GM21528 (cell line): ENCODE measurements around the gene RNU6-9.

Experiments used
- ATAC-seq: cut with Tn5 transposase; IDR thresholded peaks from one replicate; pipeline ENCODE4 v1.9.1; 2021; ENCODE audit warnings: mild to moderate bottlenecking, moderate library complexity; ENCODE audit not compliant: unreplicated experiment, low FRiP score

The RNU6-9 gene

GRCh38 chr19:896434-896833, 3.1 kb downstream of the RNU6-9 start:
- no peak for ATAC-seq

DNA sequence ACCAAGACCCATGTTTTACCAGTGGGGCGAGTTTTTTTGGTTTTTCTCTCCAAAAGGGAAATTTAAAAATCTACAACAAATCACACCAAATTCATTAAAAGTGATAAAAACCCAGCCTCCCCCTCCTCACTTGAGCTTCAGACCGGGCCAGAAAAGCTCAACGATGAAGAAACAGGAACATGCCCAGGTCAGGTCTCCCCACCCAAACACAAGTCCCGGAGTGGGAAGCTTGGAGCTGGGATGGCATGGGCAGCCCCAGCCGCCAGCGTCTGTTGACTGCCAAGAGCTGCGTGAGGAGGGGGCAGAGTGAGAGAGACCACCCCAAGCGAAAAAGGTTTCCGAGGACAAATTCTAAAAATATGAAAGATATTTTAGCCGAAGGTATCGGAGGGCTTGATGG, 3.7 kb downstream of the RNU6-9 start:
- ATAC-seq = no peak

- ATAC-seq = no peak
Observed at GRCh38 chr19:897442-898039, 4.3 kb downstream of the RNU6-9 start.

DNA sequence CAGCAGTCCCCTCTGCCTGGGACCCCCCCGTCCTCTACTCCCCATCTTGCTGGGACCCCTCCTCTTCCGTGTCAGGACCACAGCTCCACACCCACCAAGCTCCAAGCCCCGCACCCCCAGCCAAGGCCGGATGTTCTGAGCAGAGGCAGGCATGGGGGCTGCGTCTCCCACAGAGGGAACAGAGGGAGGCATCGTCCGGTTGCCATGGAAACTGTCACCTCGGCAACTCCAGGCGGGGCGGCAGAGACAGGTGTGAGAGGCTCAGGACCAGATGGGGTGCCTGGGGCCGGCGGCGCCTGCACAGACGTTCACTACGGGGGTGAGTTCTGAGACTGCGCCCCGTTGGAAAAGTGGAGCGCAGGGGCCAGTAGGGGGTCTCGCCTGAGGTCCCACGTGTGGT, 5.4 kb downstream of the RNU6-9 start:
- ATAC-seq = no peak

GRCh38 chr19:899336-900042, 6.2 kb downstream of the RNU6-9 start:
- ATAC-seq = no peak

GRCh38 chr19:900043-900301, 6.7 kb downstream of the RNU6-9 start:
- ATAC-seq = no peak

DNA sequence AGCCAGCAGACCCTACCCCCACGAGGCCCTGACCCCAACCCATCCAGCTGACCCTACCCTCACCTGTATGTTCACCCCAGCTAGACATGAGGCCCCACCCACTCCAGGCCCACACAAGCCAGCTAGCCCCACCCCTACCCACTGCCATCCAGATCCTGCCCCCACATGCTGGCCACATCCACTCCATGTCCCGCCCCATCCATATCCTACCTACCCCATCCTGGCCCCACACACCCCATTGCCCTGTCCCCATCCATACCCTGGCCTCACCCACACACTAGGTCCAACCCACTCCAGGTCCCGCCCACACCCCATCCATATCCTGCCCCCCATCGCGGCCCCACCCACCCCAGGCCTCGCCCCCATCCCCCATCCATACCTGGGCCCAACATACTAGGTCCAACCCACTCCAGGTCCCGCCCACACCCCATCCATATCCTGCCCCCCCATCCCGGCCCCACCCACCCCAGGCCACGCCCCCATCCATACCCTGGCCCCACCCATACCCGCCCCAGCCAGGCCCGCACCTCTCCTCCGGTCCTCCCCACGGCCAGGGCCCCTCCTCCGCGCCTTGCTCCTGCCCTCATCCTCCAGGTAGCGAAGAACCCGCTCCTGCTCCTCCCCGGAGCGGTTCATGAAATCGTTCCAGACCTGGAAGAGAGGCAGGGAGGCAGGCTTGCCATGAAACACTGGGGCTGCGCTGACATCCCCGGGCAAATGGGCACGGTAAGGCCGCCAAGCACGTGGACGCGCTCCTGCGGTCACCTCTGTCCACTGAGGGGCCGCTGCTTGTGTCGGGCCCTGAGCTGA, 7.2 kb downstream of the RNU6-9 start:
- ATAC-seq = no peak

GRCh38 chr19:901216-902092, 8.2 kb downstream of the RNU6-9 start:
- ATAC-seq = no peak

- no peak for ATAC-seq
Observed at GRCh38 chr19:902093-902370, 8.7 kb downstream of the RNU6-9 start.

DNA sequence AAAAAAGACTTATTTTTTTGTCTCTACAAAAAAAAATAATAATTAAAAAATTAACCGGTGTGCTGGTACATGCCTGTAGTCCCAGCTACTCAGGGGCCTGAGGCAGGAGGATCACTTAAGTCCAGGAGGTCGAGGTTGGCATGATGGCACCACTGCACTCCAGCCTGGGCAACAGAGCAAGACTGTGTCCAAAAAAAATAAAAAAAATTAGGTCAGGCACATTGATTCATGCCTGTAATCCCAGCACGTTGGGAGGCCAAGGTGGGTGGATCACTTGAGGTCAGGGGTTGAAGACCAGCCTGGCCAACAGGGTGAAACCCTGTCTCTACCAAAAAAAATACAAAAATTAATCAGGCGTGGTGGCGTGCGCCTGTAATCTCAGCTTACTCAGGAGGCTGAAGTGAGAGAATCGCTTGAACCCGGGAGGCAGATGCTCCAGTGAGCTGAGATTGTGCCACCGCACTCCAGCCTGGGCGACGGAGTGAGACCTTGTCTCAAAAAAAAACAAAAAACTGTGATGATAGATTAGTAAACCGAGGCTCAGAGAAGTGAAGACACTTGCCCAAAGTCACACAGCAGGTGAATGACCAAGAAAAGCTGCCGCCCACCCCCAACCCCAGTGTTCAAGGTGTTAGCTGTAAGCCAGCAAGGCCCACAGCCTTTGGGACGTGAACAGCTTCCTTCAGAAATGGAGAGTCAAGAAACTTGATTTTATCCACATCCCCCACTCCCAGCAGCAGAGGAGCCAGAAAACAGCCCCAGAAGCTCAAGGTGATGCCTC, 9.4 kb downstream of the RNU6-9 start:
- no peak for ATAC-seq

GRCh38 chr19:903266-903797, 10.0 kb downstream of the RNU6-9 start:
- ATAC-seq = no peak

- no peak for ATAC-seq
Observed at GRCh38 chr19:904545-904944, 11.3 kb downstream of the RNU6-9 start.

DNA sequence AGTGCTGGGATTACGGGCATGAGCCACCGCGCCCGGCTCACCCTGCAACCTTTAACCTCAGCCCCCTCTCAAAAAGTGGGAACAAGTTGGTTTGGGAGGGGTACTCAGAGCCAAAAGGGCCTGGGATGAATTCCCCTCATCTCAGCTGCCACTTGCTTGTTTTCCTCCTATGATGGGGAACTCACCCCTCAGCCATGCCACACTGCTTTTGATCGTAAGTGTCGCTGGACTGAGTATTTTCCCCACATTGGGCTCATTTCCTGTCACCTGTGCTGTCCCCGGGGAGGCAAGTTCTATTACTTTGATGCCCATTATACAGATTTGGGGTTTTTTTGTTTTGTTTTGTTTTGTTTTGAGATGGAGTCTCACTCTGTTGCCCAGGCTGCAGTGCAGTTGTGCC, 13.2 kb downstream of the RNU6-9 start:
- no peak for ATAC-seq

- no peak for ATAC-seq
Observed at GRCh38 chr19:907183-907853, 14.0 kb downstream of the RNU6-9 start.

- ATAC-seq = no peak
Observed at GRCh38 chr19:911197-912033, 18.1 kb downstream of the RNU6-9 start.

- no peak for ATAC-seq
Observed at GRCh38 chr19:912181-913079, 19.1 kb downstream of the RNU6-9 start.

- no peak for ATAC-seq
Observed at GRCh38 chr19:913080-913748, 19.9 kb downstream of the RNU6-9 start, which contains the start of gene R3HDM4. Gene R3HDM4, minus strand, starts transcription at chr19:913219. Its CDS starts 62 bp downstream, at chr19:913157.
